NCI-H524 treated with DMSO at 0.1 percent for 48 hours (cell line): Measurements from ENCODE around the gene CYTIP.
"Not testable (repeated sequence)": the region's sequence is repeated elsewhere in the genome, so short reads cannot be mapped to it uniquely, and the experiment has no call there.

Source experiments
- DNase-seq: peaks from one replicate; lab custom pipeline; 2025; lab: John Stamatoyannopoulos, UW

Gene CYTIP

DNA sequence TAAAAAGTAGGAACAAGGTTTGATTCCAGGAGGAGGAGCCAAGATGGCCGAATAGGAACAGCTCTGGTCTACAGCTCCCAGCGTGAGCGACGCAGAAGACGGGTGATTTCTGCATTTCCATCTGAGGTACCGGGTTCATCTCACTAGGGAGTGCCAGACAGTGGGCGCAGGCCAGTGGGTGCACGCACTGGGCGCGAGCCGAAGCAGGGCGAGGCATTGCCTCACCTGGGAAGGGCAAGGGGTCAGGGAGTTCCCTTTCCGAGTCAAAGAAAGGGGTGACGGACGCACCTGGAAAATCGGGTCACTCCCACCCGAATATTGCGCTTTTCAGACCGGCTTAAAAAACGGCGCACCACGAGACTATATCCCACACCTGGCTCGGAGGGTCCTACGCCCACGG lies 75.4 kb downstream of the CYTIP start:
- not testable (repeated sequence) for DNase-seq

DNA sequence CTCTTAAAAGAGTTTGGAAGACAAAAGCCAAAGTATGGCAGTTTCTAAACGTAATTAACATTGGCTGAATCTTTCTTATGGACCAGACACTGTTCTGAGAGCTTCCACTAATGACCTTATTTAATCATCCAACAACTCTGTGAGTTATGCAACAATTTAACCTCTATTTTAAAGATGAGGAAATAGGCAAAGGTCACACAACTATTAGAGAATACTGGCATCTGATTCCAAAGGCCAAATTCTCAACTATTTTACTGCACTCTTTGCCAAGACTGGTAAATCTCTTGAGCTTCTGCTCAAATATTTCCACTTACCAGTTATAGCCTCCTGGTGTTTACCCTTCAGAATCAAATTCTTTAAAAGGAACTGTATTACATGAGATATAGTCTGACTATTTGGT lies 76.2 kb downstream of the CYTIP start:
- no peak for DNase-seq
